ENCODE data around the gene ZNF684. TPM values are rescaled to one million over a fixed set of nuclear protein-coding genes. Genes with fewer than 3 reads are reported as not detected.

ZNF684 gene
- total RNA-seq, 1 experiment from 2014 or later: 5.0 TPM

- peak; percentile 8 for DNase-seq (ENCODE audit: low spot score)
Measured at GRCh38 chr1:40574805-40575204, 43.4 kb downstream of the ZNF684 start.

- no peak for DNase-seq (ENCODE audit: low spot score)
Measured at GRCh38 chr1:40575336-40575735, 43.9 kb downstream of the ZNF684 start.

- DNase-seq (ENCODE audit: low spot score): no peak
Measured at GRCh38 chr1:40582116-40582515, 50.7 kb downstream of the ZNF684 start.

GRCh38 chr1:40583980-40584379 is 52.5 kb downstream of the ZNF684 start:
- no peak for DNase-seq (ENCODE audit: low spot score)

- no peak for DNase-seq (ENCODE audit: low spot score)
Measured at GRCh38 chr1:40588586-40588985, 57.1 kb downstream of the ZNF684 start.

GRCh38 chr1:40592107-40592803 is 60.8 kb downstream of the ZNF684 start:
- peak; percentile 38 for DNase-seq (ENCODE audit: low spot score)

GRCh38 chr1:40593449-40594186 is 62.2 kb downstream of the ZNF684 start:
- DNase-seq (ENCODE audit: low spot score): no peak

GRCh38 chr1:40594187-40594531 is 62.7 kb downstream of the ZNF684 start:
- no peak for DNase-seq (ENCODE audit: low spot score)

GRCh38 chr1:40595623-40596022 is 64.2 kb downstream of the ZNF684 start:
- no peak for DNase-seq (ENCODE audit: low spot score)

Other genes starting within 250 kb of the ZNF684 start
- 0.67 and 0.90 TPM in 2 replicates for gene COL9A2, start 214.4 kb upstream of the ZNF684 start, total RNA-seq (2014; rRNA removed; shearing (Covaris generic))
- gene SMAP2, start 157.9 kb upstream of the ZNF684 start, total RNA-seq (2014; rRNA removed; shearing (Covaris generic)): 10.3 and 11.9 TPM in 2 replicates
- 3.5 and 4.2 TPM in 2 replicates for gene ZFP69B, start 81.2 kb upstream of the ZNF684 start, total RNA-seq (2014; rRNA removed; shearing (Covaris generic))
- gene ZFP69, start 54.3 kb upstream of the ZNF684 start, total RNA-seq (2014; rRNA removed; shearing (Covaris generic)): not detected in 2 replicates
- gene EXO5, start 22.9 kb upstream of the ZNF684 start, total RNA-seq (2014; rRNA removed; shearing (Covaris generic)): 2.2 and 3.5 TPM in 2 replicates
- 3.1 and 3.6 TPM in 2 replicates for gene RIMS3, start 134.0 kb downstream of the ZNF684 start, total RNA-seq (2014; rRNA removed; shearing (Covaris generic))
- gene NFYC, start 160.1 kb downstream of the ZNF684 start, total RNA-seq (2014; rRNA removed; shearing (Covaris generic)): 27.3 and 28.2 TPM in 2 replicates

Measured in A172 (cell line).